HG02884 (cell line): ENCODE results near the gene PANK4.

Experiments used
- ATAC-seq: cut with Tn5 transposase; IDR thresholded peaks from one replicate; pipeline ENCODE4 v1.9.1; 2021; ENCODE audit warnings: mild to moderate bottlenecking, moderate library complexity; ENCODE audit not compliant: unreplicated experiment

PANK4 gene

DNA sequence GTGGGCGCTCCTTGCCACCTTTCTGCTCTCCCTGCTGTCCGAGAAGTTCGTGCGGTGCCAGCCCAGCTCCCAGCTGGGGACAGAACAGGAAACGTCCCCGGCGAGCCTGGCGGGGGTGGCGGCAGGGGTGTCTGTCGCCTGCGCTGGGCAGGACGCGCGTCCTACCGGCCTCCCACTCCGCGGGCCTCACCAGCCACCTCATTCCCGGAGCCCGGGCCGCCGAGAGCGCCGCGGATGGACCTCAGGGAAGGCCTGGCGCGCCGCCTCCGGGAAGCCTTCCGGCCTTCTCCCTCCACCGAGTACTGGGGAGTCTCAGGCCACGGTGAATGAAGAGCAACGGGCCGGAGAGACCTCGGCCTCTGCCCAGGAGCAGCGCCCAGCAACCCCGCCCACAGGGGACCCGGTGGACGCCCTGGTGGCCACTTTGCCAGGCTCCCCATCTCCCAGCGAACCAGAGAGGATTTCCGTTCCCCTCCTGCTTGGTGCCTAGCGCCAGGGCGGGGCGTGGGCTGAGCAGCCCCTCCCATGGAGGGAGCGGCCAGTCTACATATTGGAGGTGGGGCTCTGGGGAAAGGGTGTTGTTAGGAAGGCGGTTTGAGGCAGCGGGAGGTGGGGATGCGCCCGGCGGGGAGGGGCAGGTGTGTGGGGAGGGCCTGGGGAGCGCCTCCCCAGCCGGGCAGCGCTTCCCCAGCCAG, 20.3 kb upstream of the PANK4 start:
- ATAC-seq: no peak

DNA sequence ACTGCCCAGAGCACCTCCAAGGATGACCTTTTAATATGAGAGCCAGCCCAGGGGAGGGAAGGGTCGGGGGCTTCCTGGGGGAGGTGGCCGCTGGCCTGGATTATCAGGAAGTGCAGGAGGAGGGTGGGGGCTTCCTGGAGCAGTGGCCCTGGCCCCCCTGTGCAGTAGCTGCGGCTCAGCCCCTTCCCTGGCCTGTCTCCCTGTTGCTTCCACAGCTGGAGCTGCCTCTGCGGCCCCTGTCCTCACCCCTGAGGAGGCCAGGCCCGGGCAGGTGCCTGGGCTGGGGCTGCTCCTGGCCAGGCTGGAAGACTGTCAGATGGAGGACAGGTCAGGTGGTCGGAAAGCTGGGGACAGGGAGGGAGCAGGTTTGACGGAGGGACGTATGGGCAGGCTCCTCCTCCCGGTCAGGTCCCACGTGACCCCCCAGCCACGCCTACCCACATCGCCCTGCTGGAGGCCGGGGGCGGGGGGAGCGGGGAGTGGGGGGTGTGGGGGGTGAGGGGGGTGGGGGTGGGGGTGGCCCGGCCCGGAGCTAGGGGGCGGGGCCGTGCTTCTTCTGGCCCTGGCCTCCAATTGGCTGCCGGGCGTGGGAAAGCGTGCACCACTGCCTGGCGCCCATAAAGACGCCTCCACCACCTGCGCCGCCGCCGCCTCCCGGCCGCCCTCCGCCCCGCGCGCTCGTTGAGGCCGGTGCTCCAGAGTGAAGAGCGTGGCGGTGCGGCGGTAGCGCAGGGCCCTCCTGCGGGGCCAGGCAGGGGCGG, 19.5 kb upstream of the PANK4 start:
- ATAC-seq: no peak

DNA sequence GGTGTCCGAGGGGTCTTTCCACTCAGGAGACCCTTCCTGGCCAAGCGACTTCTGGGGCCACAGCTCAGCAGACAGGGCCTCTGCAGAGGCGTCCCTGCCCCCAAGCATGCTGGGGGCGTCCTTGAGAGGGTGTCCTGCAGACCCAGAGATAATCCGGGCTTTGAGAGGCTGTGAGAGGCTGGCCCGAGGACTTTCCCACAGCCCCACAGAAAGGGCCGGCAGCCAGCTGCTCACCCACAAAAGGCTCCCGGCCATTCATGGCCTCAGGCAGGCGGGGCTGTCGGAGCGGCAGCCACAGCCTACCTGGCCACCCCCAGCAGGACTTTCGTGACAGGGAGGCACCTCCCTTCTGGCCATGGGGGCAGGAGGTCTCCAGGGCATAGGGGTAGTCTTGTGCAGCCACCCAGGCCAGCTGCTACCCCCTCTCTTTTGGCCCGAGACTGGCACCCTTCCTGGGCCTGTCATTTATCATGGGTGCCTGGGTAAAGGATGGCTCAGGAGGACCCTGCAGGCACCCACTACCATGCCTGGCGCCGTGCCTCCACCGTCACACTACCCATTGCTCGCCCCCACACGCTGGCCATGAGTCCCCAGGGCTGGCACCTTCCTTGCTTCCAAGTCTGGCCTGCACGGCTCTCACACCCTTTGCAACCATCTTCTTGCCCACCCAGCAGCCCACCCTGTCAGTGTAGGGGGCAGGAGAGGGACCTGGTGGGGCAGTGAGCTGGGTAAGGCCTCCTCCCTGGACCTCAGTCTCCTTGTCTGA, 18.7 kb upstream of the PANK4 start:
- no peak for ATAC-seq

DNA sequence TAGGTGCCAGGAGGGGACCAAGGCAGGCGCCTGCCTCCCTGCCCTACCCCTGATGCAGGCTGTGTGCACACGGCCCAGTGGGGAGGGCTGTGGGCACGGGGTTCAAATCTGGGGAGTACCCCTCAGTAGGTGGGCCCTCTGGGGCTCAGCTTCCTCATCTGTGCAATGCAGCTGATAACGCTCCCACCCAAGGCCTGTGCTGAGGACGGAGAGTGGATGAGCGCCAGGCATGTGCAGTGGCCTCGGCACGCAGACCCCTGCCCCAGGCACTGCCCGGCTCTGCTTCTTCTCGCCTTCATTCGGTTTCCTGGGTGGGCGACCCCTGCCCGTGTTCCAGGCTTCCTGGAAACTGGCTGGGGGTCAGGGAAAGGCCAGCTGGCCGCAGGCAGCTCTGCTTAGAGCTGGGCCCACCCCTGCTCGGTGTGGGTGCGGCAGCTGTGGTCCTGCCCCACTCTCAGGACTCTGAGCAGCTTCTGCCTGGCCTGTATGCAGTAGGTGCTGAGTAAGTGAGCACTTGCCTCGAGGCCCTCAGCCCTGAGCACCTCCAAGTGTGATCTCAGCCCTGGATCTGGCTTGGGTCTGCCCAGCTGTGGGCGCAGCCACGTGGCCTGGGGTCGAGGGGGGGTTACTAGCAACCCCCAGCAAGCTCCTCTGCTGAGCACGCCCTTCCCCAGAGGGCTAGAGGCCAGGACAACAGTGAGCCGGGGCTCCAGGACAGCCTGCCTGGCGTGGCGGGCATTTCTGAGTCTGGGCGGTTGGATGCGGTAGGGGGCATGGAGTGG, 17.9 kb upstream of the PANK4 start:
- ATAC-seq: no peak

DNA sequence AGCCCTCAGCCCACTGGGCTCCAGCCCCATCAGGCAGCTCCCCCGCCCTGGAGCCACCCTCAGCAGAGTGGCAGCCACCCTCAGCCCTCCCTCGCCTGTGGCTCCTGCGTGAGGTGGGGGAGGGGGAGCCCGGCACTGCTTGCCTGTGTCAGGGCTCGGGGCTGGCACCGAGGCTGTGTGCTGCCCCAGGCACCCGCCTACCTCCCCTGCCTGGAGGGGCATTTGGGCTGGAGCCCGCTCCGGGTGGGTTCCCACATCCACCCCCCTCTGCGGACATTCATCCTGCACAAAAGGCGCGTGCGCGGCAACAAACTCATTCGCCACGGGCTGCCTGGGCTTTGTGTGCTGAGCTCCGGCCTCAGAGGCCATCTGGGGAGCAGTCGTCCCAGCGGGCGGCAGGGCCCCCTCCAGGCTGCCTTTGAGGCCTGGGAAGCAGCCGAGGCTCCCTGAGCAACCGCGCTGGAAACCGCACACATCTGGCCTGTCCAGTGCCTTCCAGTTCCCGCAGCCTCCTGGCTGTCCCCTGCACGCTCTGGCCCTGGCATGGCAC, 17.2 kb upstream of the PANK4 start:
- no peak for ATAC-seq

DNA sequence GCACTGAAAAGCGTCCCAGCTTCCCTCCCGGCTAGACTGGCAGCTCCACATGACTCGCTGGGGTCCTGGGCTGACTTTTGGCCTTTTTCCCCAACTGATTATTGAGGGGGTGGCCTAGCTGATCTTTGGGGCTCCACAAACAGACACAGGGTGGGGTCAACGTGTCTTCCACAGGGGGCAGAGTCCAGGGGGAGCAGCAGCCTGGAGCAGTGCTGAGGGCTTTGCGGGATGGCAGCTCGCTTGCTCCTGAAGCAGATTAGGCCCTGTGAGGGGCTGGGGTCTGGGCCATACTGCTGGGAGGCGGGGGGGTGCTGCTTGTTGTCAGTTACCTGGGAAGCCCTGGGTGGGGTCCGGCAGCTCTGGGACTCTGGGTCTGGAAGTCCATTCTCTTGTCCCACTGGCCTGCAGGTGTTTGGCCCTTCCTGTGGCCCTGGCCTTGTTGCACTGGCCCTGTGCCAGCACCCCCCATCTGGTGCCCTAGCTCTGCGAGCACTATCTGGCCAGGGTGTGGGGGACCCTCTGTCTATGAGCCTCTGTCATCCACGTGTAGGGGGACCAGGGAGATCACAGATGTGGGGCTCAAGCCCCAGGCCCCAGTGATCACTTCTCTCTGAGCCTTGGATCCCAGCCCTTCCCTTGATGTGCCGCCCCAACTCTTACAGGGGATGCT, 16.0 kb upstream of the PANK4 start:
- no peak for ATAC-seq

GRCh38 chr1:2541619-2542245, 15.3 kb upstream of the PANK4 start:
- ATAC-seq: no peak

DNA sequence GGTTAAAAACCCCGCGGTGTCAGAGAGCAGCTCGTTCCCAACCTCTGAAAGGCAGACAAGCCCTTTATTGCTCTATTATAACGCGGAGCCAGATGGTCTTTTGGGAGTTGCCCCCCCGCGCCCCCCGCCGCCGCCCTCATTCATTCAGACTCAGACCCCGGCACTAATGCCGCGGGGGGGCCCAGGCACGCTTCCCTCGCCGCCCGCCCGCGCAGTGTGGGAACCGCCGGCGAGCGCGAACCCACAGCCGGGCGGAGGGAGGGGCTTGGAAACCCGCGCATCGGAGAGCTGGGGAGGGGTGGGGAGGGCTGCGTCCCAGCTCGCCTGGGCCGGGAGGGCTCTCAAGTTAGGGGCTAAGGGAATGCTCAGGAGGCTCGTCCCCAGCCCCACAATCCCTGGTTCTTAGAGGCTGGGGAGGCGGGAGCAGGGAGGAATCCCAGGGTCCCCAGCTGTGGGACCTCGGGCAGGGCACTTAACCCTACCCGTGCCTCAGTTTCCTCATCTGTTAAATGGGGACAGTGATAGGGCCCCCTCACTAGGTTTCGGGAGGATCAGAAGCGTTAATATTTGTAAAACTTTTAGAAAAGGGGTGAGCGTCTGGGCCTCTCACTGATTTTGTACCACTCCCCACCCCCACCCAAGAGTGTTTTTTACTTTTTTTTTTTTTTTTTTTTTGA, 14.6 kb upstream of the PANK4 start:
- no peak for ATAC-seq

DNA sequence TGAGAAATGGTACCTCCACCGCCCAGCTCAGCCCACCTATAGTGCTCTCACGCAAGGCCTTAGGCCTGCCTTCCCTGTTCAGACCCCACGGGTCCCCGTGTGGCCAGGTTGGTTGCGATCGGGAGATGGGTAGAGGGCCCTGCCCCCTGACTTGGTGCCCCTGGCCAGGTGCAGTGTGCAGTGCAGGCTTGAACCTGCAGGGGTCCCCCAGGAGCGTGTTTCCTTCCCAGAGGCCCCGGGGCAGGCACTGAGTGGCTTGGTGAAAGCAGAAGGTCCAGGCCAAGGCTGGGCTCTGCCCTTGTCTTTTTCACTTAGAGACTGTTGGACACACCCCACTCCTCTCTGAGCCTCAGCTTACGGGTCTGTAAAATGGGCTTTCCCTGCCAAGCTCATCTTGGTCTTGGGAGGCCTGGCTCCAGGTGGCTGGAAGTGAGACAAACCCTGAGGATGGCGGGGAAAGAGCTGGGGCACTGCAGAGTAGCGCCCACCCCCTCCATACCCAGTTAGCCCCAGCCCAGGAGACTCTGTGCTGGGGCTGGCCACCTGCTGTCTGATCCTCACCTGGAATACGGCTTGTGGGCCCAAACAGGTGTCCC, 13.0 kb upstream of the PANK4 start:
- no peak for ATAC-seq

- ATAC-seq: no peak
Observed at GRCh38 chr1:2538872-2539271, 12.5 kb upstream of the PANK4 start.

DNA sequence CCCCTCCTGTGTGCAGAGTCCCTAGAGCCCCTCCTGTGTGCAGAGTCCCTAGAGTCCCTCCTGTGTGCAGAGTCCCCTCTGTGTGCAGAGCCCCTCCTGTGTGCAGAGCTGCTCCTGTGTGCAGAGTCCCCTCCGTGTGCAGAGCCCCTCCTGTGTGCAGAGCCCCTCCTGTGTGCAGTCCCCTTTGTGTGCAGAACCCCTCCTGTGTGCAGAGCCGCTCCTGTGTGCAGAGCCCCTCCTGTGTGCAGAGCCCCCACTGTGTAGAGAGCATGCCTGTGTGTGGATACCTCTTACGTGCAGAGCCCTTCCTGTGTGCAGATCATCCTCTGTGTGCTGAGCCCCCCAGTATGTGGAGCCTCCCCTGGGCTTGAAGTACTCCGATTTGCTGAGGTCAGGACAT, 12.0 kb upstream of the PANK4 start:
- no peak for ATAC-seq

GRCh38 chr1:2537784-2538115, 11.4 kb upstream of the PANK4 start:
- ATAC-seq: no peak

GRCh38 chr1:2535981-2536380, 9.6 kb upstream of the PANK4 start:
- no peak for ATAC-seq

GRCh38 chr1:2535455-2535854, 9.1 kb upstream of the PANK4 start:
- no peak for ATAC-seq

DNA sequence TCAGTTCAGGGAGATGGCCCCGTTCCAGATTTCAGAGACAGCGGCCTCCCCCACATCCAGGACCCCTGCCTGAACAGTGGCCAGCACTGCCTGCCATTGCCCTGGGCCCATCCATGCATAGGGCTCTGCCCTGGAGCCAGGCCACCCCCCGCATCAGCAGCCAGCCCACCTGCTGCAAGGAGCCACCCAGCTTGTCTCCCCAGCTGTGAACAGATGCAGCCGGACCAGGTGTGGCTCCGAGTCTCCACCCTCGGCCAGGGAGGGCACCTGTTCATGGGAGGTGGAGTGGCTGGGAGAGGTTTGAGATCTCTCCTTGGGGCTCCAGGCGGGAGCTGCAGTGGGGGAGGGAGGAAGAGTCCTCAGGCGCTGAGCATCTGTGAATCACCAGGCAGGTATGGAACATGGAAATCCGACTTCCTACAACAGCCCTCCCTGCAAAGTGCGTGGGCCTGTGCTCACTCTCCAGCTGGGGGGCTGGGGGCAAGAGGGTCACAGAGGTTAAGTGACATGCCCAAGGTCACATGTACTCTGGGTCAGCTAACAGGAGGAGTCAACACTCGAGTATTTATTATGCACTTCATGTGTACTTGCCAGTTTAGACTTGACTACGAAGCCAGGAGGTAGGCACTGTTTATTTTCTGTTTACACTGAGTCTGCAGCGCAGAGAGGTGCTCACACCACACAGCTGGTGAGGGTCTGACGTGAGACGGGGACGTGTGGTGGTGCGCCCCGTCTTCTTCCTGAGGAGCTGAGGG, 8.5 kb upstream of the PANK4 start:
- no peak for ATAC-seq

DNA sequence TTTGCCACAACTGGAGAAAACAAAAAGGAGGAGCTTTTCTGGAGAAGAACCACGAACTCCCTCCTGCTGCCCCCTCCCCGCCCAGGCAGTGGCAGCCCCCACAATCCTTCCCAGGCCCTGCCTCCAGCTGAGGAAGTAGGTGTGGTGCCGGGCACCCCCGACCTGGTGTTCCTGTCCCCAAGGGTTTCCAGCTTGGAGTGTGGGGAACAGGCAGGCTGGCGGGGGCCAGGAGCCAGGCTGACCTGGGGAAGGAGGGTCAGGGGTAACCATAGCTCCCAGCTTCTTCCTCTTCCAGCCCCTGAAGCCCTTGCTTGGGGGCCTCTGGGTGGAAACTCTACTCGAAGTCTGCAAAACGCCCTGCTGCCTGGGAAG, 7.9 kb upstream of the PANK4 start:
- ATAC-seq: no peak

- ATAC-seq: no peak
Observed at GRCh38 chr1:2533365-2533764, 7.0 kb upstream of the PANK4 start.

DNA sequence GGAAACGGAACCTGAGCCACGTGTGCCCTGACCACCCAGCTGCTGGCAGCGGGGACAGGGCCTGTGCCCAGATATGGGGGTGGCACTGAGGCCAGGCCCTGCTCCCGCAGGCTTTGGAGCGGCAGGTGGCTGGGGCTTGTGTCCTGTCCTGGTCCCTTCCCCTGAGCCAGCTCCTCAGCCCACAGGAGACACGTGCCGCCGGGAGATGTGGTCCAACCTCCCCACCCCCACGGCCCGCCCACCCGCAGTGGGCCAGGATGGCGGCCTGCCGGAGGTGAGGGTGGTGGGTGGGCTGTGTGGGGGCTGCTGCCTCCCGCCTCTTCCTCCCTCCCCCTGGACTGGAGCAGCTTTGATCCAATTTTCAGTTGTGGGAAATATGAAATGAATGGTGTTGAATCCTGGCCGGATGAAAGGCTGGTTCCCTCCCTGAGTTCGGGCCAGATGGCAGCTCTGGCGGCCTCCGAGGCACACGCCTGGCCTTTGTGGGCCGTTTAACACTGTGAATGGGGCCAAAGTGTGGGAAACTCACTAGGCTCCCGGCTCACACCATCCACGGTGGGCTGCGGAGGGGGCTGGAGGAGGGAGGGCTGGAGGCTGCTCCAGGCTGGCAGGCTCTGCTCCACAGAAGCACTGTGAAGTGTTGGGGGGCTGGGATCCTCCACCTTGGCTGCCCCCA, 6.2 kb upstream of the PANK4 start:
- ATAC-seq: no peak
